ENCODE results near the gene SLC25A39.

The SLC25A39 gene

DNA sequence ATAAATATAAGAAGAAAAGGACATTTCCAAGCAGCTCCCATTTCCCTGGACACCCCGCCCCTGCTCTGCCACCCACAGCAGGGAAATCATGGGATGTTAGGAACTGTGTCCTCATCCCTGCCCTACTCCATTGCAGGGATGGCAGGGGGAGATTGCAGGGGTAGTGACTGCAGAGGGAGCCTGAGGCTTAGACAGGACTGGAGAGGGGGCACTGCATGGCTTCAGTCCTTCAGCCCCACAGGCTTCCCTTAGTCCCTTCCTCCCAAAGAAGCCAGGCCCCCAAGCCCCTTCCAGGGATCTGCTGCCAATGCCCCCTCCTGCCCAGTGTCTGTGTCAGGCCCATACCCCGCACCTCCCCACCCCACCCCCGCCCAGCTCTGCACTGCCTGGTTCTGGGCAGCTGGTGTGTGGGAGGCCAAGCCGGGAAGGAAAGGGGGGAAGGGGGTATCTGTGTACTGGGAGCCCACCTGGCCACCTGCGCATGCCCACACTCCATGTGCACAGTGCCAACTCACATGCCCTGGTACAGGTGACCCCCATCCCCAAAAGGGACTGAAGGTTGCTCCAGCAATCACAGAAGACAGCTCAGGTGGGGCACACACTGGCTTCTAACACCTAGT lies 13.0 kb downstream of the SLC25A39 start:
- no peak for DNase-seq

DNA sequence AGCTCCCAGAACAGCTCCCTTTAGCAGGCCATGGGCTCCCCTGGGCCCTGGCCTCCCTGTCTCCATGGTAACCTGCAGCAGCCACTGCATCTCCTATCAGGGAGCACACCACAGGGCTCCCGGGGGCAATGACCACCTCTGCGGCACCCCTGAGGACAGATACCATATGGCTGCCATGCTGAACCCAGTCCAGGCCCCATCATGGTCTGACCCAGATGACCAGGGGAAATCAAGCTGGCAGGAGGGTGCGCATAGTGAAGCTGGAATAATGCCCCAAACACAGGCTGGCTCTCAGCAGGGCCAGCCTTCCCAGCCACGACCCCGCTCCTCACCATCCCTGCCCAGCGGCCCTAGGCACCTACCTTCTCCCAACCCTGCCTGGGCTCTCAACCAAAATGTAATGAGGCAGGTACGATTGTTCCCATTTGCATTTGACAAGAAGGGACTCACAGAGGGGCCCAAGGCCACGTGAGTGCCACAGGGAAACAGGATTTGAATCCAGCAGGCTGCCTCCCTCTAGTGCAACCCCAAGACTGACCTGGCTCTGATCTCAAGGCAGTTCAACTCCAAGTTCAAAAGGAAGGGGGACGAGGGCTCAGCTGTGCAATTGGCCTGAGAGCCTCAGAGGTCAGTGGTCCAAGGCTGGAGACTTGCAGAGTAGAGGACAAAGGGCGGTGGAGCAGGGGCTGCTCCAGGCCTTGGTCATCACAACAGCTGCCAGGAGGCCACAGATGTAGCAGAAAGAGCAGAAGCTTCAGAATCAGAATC lies 13.8 kb downstream of the SLC25A39 start:
- DNase-seq = no peak

DNA sequence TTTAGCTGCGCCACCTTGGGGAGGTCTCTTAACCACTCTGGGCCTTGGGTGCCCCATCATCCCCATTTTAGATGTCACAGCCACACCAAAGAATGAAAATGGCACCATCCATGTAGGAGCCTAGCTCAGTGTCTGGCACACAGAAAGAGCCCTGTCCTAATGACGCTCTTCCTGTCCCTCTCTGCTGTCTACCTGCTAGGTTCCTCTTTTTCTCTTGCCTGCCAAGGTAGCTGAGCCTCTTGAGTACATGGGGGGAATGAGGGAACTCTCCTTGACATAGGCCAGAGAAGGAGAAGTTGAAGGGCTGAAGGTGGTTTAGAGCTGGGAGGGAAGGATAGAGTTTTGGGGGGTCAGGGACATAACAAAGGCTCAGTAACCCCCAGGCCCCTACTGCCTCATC lies 14.4 kb downstream of the SLC25A39 start:
- DNase-seq = no peak

DNA sequence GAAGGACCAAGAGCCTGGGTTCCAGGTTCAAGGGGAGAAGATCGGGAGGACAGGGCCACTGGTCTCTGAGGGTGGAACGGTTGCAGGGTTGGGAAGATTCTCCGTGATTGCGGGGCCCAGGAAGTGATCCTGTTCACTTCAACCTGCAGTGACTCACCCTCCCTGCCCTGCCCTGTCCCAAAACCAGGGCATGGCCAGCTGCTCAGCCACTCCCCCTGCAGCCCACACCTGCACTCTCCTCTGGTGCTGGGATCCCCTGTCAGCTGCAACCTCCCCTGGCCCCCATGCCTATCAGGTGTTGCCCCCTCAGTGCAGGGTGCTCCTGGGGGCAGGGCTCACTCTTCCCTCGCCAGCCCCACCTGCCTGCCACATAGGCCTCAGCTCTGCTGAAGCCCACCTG lies 15.2 kb downstream of the SLC25A39 start:
- no peak for DNase-seq

DNA sequence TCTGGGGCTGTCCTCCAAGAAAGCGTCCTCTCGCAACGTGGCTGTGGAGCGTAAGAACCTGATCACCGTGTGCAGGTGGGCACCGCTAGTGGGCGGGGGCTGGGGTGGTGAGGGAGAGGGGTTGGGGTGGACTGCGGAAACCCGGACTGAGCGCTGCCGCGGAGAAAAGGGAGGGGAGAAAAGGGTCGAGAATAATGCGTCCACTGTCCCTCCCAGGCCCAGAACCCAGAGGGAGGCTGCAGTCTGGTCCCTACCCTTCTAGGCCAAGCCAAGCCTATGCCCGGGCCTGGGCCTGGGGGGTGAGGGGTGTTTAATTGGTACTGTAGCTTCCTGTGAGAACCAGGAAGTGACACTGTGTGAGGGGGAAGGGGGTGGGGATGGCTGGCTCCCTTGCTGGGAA lies 15.8 kb downstream of the SLC25A39 start:
- DNase-seq = no peak

DNA sequence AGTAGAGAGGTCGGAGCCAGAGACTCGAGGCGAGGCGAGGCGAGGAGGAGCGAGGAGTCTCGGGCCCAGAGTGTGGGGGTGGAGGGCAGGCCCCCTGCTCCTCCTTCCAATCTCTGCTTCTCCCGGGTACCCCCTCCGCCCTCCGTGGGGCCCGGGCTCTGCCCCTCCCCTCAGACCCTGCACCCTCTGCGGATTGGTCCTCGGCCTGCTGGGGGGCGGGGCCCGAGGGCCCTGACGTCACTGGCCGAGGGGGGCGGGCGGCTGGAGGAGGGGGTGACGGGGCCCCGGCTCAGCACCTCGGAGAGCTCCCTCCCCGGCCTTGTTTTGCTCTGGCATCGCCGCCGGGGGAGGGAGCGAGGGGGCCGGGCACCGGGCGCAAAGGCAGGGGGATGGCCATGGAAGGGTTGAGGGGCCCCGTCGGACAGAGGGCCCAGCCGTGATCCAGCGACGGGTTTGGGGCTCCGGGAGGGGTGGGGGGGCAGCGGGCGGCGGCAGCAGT lies 16.3 kb downstream of the SLC25A39 start, which contains the start of gene RUNDC3A:
RUNDC3A (plus strand) TSS at position 282 of the 499 bp plus-strand sequence. CDS start 232 bp downstream, outside the sequence.
- DNase-seq = peak; percentile 45

DNA sequence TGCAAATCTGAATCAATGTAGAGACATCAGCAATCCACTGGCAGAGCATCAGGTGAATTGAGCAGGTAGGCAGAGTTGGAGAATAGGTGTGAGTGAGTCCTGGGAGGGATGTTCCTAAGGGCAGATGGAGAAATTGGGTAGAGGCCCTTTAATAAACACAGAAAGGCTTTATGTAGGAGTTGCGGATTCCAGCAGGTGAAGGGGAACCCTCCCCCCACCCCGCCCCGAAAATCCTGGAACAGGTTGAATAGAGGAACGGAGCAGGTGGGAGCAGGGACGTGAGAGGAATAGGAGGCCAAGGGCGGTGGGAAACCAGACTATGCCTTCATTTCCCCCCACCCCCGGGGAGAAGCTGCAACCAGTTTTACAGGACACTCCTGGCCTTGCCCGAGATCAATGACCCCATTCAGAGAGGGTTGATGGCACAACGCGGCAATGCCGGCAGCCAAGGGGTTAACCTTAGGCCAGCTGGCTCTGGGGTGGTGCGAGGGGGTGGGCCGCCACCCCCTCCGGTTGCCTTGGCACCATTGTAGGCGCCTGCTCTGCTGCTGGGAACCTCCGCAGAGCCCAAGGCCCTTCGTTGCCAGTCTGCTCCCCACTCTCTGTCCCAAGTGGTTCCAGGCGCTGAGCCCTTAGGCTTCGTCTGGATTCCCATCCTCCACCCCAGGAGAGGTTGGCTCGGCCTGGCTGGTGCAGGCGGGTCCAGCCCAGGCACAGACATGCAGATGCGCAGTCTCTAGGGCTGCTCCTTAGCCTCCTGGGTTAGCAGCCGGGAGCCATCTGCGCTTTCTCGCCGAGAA lies 17.0 kb downstream of the SLC25A39 start:
- no peak for DNase-seq

DNA sequence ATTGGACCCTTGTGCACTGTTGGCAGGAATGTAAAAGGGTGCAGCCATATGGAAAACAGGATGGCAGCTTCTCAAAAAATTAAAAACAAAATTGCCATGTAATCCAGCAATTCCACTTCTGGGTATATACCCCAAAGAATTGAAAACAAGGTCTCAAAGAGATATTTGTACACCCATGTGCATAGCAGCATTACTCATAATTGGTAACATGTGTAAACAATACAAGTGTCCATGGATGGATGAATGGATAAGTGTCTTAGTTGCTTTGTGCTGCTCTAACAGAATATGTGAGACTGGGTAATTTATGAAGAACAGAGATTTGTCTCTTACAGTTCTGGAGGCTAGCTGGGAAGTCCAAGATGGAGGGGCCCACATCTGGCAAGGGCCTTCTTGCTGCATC lies 20.0 kb downstream of the SLC25A39 start:
- DNase-seq = no peak

DNA sequence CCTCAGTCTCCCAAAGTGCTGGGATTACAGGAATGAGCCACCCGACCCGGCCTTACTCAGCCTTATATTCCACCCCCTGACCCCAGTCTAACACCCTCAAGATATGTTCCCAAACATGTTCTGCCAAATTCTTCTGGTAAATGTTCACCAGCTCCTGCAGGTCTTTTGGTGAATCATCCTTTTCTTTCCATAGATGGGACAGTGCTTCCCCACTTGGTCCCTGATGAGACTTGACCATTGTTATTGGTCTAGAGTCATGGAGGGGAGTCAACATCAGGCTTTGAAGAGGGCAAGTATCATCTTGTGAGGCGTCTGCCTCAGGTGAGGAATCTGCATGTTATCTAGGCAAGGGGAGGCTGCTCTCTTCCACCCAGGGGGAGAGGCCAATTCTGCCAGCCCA lies 26.6 kb downstream of the SLC25A39 start:
- no peak for DNase-seq

DNA sequence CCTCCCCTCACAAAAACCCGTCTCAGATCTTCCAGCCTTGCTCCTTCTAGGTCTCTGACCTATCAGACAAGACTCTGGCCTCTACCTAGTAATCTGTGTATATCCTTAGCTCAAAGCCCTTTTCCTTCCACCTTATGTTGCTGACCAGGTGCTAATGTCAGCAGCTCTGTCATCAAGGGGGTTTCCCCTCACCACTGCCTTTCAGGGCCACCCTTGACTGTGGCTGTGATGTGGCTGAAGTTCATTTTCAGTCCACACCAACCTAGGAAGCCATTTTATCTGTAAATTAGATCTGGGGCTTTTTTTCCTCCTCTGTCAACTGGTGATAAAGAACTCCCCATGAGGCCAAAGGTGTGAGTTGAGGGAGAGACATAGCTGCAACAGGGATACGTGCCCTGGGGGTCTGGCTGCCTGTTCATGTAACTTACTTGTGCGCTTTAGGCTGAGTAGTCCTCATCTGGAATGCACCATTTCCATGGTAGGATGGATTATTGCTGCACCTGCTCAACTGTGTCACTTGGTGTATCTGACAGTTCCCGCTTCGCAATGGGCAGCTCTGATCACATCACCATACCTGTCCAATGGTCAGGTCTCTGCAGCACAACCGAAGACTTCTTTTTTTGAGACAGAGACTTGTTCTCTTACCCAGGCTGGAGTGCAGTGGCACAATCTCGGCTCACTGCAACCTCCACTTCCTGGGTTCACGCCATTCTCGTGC lies 31.0 kb downstream of the SLC25A39 start:
- no peak for DNase-seq

DNA sequence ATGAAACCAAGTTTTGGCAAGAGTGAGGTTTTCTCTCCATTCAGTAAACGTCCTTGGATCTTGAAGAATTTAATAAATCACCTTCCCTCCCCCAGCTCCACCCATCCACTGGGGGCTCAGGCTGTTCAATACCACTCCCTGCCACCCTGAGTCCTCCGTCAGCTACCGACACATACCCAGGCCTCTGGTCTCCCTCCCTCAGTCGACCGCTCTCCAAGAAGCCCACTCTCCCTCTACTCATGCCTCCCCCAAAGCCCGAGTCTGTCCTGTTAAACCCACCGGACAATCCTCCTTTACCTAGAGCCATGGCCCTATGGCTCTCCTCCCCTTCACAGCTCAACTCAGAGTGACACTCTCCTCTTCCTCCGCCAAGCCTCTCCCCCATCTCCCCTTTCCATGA lies 37.0 kb downstream of the SLC25A39 start:
- no peak for DNase-seq

DNA sequence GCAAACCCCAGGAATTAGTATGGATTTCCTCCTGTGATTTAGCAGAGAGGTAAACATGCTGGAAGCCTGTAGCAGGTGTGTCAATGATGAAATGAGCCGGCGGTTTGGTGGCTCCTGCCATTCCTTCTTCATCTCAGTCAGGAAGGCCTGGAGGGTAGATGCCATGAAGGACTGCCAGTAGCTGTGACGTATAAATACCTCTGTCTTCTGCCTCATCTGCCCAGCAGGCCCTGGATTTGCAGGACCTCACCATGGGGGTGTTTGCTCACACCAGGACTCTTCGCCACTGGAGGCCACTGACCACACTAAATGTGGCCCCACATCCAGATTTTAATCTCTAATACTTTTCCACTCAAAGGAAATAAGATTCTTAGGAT lies 40.6 kb downstream of the SLC25A39 start:
- no peak for DNase-seq

DNA sequence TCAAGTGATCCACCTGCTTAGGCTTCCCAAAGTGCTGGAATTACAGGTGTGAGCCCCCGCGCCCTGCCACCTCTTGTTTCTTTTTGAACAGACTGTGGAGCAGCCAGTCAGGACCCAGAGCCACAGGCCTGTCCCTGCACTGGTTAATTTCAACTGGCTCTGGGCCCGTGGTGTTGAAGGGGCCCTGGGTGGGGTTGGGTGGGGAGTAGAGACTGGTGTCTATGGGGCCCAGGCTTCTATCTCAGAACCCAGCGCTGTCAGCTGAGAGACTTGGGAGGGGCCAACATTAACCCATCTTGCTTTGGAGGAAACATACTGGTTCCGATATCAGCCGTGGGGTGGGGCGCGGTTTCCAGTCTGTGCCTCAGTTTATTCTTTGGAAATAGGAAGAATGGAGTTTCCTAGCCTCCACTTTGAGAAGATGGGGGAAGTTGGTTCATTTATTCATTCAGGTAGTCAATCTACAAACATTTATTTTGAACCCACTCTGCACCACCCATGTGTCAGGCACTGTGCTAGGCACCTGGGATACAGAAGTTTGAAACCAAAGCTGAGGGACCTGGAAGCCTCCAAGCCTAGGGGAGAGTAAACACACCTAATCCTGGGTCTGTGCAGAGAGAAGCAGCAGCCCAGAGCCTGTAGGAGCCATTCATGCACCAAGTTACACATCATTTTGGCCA lies 41.1 kb downstream of the SLC25A39 start:
- DNase-seq = no peak

DNA sequence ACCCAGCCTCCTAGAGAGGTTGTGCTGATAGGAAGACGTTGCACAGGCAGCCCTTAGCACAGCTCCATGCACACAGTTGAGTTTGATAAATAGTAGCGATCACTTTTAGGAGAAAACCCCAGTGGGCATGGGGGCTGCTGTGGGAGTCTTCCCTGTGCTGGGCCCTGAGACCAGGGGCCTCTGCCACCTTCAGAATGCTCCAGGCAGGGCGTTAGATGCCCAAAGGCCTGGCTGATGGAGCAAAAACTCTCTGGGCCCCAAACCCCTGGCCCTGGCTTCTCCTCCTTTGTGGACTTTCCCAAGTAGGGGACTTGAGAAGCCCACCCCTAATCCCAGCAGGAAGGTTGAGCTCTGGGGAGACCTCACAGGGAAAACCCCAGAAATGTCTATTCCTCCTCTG lies 42.4 kb downstream of the SLC25A39 start:
- DNase-seq = no peak

DNA sequence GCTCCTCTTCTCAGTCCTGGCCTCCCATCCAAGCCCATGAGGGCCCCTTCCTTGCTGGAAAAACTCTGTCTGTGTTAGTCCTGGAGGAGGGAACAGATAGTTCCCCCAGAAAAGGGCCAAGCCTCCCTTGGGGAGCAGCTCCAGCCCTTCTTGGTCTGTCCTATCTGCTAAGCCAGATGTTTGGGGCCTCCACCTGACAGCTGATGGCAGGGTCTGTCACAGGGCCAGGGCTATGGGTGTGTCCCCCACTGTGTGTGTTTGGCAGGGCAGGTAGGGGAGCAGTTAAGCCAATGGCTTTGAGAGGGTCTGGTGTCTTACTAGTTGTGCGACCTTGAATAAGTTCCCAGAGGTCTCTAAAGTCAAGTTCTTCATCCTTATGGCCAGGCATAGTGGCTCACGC lies 43.1 kb downstream of the SLC25A39 start:
- DNase-seq = no peak

DNA sequence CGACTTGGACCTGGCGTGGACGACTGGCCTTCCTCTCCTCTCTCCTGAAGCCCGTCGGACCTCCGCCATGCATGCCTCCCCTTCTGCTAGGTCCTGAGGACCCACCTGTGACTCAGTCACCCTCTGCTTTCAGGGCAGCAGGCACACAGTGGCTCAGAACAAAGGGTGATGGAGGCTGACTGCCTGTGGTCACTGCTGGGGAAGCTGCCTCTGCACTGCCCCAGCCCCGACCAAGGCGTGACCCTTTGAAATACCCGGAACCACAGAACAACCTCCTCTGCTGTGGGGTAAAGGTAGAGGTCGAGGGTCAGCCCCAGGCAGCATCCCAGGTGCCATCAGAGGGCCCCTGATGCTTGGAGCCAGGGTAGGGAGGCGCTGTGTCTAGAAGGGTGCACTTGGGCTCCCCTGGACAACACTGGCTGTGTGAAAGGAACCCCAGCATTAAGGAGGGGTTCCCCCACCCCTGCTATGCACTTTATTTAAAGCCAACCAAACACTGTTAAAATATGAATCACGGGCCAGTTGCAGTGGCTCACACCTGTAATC lies 44.2 kb downstream of the SLC25A39 start:
- no peak for DNase-seq

DNA sequence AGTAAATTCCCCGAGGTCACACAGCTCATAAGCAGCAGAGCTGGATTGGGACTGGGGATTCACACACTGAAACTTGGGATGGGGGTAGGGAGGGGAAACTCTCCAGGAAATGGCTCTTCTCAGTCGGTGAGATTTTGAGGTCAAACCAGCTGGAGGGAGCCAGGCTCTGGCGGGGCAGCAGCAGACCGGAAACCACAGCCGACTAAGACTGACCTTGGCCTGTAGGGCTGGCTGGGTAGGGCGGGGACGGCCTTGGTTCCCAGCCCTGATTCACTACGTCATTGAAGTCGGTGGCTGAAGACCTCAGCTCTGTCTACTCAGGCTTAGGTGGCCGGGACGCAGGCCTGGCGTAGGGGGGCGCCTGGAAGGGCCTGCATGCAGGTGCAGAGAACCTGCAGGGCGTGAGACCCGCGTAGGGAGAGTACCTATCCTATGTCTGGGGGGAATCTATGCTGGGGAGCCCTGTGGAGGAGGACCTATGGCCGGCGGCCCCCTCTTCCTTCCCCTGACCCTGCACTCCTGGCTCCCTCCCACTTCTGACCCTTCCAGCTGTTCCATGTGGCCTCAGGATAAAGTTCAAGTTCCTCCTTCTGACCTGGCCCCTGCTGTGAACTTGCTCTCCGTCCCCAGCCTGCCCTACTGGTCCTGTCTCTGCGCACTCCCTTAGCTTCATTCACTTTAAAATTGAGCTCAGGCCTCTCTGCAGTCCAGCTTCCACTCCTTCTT lies 44.8 kb downstream of the SLC25A39 start:
- DNase-seq = peak; percentile 23

DNA sequence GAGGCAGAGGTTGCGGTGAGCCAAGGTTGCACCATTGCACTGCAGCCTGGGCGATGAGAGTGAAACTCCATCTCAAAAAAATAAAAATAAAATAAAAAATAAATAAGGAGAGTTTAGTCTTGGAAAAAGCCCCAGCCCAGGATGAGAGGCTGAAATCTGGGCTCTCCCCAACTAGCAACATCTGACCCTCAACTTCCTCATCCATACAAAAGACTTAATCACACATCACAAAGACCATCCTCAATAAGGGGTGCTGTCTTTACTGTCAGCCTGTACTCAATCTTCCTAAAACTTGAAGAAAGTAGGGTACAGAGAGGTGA lies 45.3 kb downstream of the SLC25A39 start:
- DNase-seq = no peak

DNA sequence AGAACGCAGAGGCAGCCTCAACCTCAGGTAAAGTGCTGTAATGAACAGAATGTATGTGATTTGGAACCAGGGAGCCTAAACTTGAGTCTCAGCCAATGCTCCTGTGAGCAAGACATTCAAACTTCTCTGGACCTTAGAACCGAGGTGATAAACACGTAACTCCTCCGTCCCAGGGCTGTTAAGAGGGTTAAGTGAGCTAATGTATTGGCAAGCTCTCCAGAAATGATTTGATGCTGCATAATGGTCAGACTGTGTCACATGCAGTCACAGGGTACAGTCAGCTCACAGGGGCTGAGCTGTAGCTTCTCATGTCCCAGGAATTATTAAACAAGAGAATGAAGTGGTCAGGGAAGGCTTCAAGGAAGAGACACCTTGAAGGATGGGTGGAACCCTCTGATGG lies 46.6 kb downstream of the SLC25A39 start:
- DNase-seq = no peak

DNA sequence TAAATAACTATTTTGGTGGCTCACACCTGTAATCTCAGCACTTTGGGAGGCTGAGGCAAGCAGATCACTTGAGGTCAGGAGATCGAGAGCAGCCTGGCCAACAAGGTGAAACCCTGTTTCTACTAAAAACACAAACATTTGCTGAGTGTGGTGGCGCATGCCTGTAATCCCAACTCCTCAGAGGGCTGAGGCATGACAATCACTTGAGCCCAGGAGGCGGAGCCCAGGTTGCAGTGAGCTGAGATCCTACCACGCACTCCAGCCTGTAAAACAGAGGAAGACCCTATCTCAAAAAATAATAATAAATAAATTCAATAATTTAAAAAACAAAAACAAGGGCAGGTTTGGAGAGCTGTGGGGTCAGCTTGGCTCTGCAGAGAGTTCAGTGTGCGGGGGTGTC lies 51.0 kb downstream of the SLC25A39 start:
- no peak for DNase-seq

DNA sequence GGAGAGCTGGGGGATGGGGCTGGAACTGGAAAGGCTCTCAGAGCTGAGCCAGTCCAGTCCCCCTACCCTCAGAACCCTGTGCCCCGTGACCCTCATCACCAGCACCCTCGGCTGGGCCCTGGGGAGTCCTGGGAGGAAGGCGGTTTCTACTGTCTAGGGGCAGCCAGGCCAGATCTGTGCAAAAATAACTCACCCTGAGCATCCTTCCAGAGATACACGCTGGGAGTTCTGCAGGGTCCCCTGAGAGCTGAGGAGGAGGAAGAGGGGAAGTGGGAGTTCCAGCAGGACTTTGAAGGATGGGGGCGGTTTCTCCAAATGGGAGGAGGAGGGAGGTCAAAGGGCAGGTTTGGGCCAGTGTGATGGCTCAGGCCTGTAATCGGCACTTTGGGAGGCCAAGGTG lies 51.7 kb downstream of the SLC25A39 start:
- no peak for DNase-seq
